COLO829 (cell line): ENCODE data around the gene RCN1.
A peak's percentile ranks its signal among the peaks of the same experiment; 100 is the strongest.
"Not testable (repeated sequence)": the region's sequence is repeated elsewhere in the genome, so short reads cannot be mapped to it uniquely, and the experiment has no call there.

Experiments used
- DNase-seq: peaks from one replicate; pipeline ENCODE4 v3.0.0; 2012; ENCODE audit warnings: low spot score

RCN1 gene

GRCh38 chr11:32079553-32079952 lies 11.3 kb upstream of the RCN1 start:
- DNase-seq: no peak

- no peak for DNase-seq
These were observed 10.4 kb upstream of the RCN1 start for GRCh38 chr11:32080361-32080980.

GRCh38 chr11:32081129-32081641 lies 9.7 kb upstream of the RCN1 start:
- DNase-seq: no peak

GRCh38 chr11:32081901-32082300 lies 9.0 kb upstream of the RCN1 start:
- DNase-seq: no peak

- DNase-seq: no peak
These were observed 8.4 kb upstream of the RCN1 start for GRCh38 chr11:32082346-32082986.

- DNase-seq: no peak
These were observed 3.3 kb upstream of the RCN1 start for GRCh38 chr11:32087597-32087996.

DNA sequence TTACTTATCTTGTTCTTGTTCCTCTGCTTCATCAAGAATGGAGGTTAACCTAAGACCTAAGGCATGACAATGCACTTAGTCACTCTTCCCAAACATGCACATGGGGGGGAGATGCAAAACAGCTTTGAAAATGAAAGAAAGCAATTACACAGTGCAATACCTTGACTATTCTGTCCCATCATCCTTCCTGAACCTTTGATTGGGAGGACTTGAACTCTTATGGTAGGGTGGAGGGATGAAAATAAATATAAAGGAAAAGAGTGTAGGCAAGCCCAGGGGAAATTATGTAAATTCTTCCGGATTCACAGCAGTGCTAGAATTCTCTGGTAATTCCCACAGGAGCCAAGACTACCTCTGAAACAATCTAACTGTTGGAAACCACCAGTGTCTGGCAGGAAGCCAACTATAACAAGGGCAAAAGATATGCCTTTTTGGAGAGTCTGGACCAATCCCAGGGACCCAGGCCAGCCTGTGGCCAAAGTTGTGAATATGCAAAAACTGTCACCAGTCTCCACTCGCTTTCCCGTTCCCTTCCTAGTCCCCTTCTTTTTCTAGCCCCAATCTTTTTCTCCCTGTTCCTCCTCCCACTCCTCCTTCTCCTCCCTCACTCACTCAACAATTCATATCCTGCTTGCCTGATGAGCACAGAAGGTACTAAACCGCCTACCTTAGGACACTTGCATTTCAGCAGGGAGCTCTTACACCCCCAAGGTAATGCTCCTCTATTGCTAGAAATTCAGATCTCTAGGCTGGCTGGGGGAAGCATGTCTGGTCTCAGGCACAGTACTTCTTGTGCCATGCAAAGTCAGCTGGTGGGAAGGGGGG lies 2.5 kb upstream of the RCN1 start:
- peak; percentile 87 for DNase-seq

DNA sequence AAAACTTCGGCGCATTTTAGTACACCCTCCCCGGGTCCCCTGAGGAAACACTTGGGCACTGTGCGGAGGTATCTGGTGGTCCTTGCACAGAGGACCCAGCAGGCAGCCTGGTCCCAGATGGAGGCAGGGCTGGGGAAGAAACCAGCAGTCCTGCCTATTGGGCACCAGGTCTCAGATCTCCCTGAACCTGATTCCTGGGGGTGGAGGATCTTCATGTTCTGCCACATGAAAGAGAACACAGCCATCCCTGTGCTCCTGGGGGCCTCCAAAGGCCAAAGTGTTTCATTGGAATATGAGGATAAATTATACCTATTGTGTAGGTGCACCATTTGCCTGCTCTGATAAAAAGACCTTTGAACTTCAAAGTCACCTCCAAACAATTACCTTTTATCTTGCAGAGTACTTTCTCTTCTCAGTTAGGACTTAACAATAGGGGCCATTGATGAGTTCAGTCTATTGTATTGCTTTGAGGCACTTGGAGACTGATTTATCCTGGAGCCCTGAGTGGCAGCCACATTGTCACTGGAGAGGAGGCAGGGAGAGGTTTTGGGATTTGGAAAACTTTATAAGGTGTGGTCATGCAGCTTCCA lies 1.8 kb downstream of the RCN1 start:
- DNase-seq: no peak

DNA sequence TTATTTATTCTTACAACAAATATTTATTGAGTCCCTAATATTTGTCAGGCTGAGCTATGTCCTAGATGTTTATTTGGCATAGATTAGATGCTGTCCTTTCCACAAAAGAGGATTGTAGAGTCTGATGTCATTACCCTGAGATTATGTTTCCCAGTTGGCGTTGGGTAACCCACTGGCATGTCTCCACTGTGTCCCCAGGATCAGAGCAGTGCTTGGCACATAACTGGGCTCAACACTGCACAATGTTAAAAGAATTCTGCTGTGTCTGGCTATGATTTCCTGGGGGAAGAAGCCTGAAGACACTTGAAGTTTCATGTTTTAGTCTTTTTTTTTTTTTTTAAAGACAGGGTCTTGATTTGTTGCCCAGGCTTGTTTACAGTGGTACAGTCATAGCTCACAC lies 4.0 kb downstream of the RCN1 start:
- DNase-seq: no peak

DNA sequence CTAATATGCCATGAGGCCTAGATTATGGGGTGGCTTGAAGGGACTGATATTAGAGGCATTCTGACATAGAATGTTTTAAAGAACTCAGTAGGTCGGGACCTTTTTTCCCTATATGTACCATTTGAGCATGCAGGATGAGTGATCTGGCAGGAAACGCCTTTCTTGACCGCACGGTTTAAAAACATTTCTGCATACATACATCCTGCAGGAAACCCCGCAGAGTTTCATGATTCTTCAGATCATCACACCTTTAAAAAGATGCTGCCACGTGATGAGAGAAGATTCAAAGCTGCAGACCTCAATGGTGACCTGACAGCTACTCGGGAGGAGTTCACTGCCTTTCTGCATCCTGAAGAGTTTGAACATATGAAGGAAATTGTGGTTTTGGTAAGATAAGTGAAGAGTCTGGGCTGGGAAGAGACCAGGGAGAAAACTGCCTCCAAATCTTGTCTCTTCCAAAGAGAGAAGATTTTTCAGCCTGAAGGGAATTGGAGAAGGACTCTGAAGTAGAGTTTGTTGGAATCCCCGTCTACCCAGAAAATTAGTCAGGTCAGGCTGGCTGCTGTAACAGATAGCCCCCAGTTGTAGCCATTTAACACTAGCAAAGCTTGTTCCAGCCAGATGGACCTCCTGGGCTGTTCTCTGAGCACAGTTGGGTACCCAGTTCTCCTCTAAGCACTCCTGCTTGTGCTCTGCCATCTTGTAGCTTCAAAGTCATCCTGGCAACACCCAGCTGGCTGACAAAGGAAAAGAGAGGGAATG lies 7.4 kb downstream of the RCN1 start:
- DNase-seq: no peak

DNA sequence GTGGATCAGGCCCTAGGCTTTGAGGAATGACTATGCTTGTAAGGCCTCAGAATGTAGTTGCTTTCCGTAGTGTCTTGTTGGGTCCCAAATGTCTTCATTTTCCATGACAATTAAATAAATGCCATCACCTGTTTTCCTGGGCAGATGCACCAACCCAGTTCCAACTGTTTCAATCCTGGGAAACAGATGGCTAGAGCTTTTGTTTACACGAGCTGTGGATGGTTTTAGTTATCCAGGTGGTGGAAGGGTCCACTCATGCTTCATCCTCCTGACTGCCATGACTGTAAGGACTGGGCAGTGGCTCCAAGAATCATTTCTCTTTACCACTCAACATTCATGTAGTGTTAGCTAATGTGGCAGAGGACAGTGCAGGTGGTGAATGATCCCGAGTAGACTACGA lies 8.6 kb downstream of the RCN1 start:
- DNase-seq: no peak

GRCh38 chr11:32100495-32100894 lies 9.6 kb downstream of the RCN1 start:
- DNase-seq: no peak

GRCh38 chr11:32101791-32102190 lies 10.9 kb downstream of the RCN1 start:
- no peak for DNase-seq

DNA sequence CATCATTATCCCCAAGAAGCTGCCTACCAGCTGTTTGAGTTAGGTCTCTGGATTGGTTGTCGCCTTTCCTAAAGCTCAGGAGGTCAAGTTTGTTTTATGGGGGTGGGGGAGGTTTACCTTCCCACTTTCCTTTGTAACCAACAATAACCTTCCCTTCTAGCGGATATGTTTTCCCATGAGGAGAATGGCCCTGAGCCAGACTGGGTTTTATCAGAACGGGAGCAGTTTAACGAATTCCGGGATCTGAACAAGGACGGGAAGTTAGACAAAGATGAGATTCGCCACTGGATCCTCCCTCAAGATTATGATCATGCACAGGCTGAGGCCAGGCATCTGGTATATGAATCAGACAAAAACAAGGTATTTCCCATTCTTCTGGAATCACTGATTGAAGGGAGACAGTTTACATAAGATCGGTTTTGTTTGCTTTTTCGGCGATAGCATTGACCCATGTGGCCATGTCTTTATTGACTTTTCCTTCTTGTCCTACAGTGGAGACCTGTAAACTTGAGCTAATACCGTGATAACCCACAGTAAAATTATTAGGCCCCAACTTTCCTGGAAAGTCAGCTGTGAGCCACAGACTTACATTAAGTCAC lies 12.3 kb downstream of the RCN1 start:
- not testable (repeated sequence) for DNase-seq

DNA sequence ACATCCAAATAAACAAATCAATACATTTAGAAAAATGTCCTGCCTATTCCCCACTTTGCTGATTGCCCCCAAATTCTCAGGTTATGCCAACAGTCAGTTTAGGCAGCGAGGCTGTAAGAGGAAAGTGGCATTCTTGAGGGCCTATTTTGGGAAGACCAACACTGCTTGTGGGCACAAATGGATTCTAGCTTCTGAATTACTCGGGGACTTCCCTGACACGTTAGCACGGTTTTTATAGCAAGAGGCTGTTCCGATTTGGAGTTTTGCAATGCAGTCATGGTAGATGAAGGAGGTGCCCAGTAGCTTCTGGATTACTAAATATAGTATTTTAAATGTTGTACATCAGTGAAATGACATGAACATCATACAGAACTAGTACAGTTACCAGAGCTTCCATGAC lies 13.1 kb downstream of the RCN1 start:
- no peak for DNase-seq

- no peak for DNase-seq
These were observed 15.1 kb downstream of the RCN1 start for GRCh38 chr11:32105871-32106560.

GRCh38 chr11:32107647-32108046 lies 16.8 kb downstream of the RCN1 start:
- no peak for DNase-seq

GRCh38 chr11:32108576-32108975 lies 17.7 kb downstream of the RCN1 start:
- DNase-seq: no peak

GRCh38 chr11:32109138-32109537 lies 18.3 kb downstream of the RCN1 start:
- no peak for DNase-seq

DNA sequence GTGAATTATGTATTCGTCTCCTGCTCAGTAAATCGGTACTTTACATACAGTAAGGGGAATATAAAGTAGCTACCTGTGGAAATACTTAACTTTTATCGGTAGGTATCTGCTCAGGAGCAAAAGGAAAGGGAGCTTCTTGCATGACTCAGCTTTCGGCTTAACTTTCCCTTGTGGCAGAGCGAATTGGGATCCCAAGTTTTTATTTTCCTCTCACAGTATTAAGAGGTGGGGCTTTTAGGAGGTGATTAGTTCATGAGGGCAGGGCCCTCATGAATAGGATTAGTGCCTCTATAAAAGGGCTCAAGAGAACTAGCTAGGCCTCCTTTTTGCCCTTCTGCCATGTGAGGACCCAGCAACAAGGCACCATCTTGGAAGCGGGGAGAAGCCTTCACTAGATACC lies 18.7 kb downstream of the RCN1 start:
- no peak for DNase-seq

DNA sequence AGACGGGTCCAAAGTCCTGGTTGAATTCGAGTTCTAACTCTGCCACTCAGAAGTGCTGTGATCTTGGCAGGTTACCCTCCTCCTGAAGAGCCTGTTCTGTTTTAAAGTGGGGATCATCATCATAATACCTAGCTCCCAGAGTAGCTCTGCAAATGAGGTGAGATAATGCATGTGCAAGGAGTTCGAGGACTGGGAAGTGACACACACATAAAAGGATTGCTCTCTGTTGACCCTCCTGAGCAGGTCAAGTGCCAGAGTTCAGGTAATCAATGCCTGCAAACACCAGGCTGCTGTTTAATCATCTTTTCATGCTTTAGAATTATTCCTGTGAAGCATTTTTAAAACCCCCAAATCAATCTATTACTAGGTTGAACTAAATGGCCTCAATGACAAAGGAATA lies 19.9 kb downstream of the RCN1 start:
- DNase-seq: no peak
